T-helper 9 cell (primary cell): Measurements from ENCODE around the gene MYDGF.
"Not testable (repeated sequence)": the region's sequence is repeated elsewhere in the genome, so short reads cannot be mapped to it uniquely, and the experiment has no call there.

ENCODE experiments used
- DNase-seq: peaks from one replicate; pipeline ENCODE4 v3.0.0-alpha.2; 2020
- total RNA-seq, 2 donors: gene quantifications; one replicate each; lab custom pipeline; 2026; lab: John Stamatoyannopoulos, UW

The MYDGF gene
- total RNA-seq: 34.3 to 34.8 reads per million in 2 donors

DNA sequence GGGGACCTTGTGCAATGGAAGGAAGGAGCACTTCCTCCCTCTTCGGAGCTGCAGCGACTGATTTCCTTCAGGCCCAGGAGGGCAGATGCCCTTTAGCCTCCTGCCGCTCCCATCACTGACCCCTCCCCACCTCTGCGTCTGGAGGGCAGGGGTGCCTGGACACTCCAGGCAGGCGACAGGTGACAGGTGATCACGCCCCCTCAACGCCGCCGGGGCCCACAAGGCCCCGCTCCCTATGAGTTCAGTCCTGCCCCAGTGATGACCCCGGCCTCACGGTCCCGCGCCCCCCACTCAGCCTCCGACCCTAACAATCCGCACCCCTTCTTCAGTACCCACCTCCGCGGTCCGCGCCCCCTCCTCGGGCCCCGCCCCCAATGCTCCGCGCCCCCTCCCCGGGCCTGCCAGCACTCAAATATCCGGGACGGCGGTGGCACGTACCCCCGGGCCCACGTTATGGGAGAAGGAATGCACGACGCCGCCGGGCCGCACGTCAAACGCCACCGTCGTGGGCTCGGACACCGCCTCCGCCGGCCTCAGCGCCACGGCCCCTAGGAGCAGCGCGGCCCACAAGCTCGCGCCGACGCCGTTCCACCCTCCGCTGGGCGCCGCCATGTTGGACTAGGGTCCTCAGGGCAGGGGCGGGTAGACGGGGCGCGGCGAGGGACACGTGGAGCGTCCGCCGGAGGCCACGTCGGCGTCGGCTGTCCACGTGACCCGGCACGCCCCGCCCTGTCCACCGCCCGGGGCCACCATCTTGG, at the start of gene MYDGF:
Gene MYDGF (minus strand): TSS at position 620 of the 758 bp plus-strand sequence. CDS start 8 bp downstream, at position 612.
- peak; percentile 93 for DNase-seq

DNA sequence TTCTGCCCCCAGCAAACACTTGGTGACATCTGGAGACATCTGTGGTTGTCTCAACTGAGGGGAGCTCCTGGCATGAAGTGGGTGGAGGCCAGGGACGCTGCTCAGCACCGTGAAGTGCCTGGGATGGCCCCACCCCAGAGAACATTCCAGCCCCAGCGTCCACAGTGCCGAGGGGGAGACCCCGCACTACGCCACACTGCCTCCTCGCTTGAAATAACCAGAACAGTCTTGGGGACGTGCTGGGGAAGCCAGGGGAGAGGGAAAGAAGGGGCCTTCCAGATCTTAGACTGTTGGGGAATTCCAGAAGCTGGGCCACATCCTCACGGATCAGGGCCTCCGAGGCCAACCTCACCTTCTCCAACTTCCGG, 49.3 kb upstream of the MYDGF start:
- no peak for DNase-seq

DNA sequence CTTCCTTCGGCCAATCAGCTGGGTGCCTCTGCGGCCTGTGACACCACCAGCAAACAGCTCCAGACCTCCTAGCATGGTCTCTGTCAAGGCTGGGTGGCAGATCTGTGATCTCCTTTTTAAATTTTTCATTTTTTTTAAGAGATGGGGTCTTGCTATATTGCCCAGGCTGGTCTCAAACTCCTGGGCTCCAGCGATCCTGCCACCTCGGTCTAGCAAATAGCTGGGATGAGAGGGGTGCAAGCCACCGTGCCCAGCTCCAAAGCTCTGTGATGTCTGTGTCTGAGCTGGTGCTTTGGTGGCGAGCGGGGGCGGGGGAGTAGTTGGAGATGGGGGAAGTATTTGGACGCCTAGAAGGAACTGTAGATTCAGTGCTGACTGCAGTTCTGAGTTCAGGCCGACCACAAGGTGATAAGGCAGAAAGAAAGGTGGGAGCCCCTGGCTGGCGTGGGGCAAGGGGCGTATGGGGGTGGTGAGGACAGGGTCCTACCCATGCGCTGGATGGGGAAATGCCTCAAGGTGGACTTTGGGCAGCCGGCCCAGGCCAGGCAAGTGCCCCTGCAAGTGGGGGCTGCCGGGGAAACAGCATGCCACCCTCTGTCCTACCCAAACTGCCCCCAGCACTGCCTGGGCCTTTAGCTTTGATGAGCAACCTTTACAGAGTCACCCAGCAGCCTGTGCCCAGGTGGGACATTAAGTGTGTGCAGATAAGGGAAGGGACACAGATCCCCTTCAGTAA, 48.0 kb upstream of the MYDGF start:
- DNase-seq: no peak

DNA sequence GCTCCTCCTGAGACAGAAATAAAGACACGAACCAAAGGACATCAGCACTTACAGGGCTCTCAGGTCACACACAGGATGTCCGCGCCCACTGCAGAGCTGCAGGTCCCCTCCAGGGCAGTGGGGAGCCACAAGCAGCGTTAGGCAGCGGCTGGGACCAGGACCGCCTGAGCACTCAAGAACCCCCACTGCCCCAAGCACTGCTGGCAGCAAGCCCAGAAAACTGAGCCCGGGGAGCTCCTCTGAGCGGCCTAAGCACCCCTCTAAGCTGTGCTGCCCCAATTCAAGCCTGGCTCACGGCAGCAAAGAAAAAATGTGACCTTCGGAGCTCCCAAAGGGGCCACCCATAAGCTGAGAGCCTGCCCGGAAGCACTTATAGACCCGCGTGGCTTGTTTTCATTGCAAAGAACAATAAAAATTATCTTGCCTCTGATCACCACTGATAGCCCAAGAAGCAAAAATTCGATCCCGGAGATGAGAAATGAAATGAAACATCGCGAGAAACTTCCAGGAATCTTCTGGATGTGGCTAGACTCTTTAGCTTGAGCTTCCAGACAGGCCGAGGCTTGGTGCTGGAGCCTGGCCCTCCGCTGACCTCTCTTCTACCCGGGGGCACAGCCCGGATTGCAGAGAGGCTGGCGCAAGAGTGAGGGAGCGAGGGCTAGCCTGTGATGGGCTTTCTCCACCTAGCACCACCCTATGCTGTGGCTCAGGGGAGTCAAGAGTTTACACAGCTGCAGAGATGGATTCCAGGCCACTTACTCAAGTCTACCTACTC, 47.2 kb upstream of the MYDGF start:
- DNase-seq: no peak

DNA sequence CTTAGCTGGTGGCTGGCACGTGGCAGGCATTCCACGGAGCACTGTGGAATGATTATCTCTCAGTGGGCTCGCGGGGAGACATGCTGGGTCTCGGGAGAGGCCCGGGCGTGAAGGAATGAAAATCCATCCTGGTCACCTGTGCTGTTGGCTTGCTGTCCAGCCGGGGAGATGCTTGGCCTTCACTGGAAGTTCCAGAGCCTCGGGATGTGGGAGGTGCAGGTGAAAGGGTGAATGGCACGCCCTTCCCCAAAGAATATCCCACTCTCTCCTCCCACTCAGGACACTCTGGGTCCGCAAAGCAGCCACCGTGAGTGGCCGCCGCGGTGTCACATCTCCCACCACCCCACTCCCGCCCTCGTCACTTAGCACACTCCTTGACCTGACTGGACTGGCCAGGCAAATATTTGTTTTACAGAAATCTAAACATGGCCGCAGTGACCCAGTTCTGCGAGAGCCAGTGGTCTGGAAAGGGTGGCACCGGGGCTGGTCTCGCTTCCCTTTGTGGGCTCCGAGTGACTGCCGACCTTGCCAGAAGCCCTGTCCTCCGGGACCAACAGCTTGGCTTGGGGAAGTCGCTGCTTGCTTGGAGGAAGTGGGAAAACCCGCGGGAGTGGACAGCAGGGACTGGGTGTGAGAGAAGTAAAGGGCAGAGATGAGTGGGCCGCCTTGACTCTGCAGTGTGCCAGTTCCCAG, 45.5 kb upstream of the MYDGF start:
- no peak for DNase-seq

DNA sequence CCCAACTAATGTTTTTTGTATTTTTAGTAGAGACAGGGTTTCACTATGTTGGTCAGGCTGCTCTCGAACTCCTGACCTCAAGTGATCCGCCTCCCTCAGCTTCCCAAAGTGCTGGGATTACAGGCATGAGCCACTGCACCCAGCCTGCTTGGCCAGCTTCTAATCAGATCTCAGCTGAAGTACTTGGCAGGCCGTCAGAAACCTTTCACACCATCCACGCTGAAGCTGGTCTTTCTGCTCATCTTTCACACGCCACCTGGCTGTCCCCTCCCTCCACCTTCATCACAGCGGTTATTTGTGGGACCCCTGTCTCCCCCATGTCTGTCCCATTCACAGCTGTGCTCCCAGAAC, 45.0 kb upstream of the MYDGF start:
- not testable (repeated sequence) for DNase-seq

DNA sequence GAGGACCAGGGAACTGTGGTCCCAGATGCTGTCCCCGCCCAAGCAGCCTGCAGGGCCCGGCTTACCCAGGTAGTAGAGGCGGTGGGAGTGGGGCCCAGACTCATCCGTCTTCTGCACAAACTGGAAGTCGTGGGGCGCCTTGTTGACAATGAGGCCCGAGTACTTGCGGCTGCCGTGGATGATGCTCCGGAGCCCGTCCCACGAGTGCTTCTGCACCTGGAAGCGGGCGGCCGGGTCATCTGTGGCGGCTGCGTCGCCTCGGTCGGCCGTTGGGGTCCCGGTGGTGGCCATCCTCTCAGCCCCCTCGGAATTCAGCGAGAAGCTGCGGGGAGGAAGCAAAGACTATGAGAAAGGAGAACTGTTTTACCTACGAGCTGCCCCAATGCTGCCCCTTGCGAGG, 43.9 kb upstream of the MYDGF start:
- no peak for DNase-seq

DNA sequence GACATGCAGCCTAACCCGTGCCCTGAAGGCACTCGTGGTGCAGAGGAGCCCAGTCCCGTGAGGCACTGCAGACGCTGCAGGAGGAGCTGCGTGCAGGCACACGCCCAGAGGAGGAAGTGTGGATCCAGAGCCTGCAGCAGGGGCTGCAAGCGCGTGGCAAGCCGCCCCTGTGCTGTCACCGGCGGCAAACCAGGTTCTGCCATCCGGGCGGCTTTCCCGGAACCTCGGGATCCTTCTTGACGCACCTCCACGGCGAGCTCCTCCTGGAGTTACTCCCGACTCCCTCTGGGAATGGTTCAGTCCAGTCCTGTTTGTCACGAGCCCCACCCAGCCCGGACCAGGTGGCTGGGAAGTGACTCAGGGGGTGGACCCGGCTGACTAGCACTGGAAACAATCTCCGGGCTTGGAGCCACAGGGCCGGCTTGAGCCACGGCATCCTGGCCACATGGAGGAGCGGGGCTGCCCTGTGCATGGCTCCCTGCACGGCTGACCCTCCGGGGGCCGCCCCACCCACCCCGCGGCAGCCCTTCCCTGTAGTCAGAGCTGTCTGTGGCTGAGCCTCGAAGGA, 43.3 kb upstream of the MYDGF start:
- no peak for DNase-seq

DNA sequence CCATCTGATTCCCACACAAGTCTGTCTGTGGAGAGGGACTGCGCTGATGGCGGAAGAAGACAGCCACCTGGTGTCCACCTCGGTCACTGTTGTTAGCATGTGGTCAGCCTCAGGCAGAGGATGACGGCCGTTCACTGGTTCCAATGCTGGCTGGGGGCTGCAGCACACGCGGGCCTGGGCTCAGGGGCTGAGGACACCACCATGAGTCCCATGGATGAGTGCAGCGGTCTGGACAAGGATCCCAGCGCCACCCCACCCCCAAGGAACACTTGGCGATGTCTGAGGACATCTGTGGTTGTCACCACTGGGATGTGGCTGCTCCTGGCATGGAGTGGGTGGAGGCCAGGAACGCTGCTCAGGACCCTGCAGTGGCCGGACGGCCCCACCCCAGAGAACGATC, 42.6 kb upstream of the MYDGF start:
- DNase-seq: no peak

DNA sequence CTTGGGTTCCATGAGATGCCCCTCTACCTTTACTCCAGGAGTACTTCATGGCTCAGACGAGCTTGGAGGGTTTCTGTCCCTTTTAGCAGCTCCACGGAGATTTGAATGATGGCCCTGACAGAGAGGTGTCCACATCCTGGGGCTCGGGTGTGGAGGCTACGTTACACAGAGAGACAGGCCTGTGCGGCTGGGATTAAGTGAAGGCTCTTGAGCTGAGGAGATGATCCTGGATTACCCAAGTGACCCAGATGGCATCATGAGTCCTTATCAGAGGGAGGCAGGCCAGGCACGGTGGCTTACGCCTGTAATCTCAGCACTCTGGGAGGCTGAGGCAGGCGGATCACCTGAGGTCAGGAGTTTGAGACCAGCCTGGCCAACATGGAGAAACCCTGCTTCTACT, 41.1 kb upstream of the MYDGF start:
- DNase-seq: no peak

DNA sequence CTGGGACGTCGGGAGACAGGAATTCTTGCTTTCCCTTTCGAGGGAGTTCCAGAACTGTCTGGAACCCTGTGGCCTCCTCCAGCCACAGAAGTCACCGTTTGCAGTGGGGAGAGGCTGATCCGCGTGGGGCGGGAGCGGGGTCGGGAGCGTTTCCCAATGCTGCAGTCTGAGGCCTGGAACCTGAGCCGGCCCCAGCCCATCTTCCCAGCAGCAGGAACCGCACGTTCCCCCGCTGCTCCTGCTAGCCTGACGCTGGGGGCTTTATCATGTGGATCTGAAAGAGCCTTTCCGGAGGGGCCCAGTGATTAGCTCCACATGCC, 40.1 kb upstream of the MYDGF start:
- DNase-seq: no peak

DNA sequence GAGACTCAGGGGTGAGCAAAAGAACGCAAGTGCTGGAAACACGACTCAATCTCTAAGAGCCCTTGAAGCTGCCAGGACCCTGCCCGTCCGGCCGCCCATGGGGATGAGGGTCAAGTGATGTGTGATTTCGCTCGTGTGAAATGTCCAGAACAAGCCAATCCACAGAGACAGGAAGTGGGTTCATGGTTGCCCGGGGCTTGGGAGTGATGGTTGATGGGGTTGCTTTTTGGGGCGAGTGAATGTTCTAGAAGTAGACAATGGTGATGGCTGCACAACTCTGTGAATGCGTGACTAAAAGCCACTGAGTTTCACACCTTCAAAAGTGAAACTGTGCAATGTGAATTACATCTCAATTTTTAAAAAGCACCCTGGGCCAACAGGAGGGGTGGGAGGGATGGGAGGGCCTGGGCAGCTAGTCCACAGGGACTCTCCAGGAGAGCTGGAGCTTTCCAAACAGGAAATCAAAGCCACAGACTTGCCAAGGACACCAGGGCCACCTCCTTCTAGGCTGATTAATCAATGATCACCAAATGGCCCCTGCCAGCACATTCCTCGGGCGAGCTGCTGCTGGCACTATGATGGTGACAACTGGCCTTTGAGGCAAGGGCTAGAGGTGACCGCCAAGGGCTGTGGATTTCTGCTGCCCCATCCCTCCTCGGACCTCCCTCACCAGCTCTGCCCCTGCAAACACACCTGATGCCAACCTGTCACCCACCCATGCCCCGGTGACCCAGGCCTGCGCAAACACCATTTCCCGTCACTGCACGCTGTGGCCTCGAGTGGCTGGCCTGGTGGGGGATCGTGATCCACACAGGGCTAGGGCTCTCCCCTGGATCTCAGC, 39.5 kb upstream of the MYDGF start:
- no peak for DNase-seq

DNA sequence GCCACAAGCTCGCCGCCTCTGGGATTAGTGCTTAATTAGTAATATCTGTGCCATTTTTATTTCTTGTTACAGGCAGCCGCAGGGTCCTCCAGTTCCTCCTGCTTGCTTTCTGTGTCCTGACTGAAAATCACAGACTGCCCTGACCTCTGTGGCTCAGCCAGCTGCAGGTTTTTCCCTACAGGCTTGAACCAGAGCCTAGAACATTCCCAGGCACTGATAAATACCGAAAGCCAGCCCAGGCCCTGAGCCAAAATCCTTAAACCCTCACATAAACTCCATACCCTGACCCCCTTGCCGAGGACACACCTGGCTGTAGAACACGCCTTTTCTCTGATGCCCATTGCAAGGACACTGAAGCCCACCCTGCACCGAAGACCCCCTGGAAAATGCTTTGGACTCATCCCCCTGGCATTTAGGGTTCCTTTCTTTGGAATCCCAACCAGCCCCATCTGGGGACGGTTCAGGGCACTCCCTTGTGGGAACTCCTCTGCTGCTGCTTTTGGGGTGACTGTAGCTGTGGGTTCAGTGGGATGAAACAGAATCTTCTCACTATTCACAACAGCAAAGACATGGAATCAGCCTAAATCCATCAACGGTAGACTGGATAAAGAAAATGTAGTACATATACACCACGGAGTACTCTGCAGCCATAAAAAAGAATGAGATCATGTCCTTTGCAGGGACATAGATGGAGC, 38.0 kb upstream of the MYDGF start:
- DNase-seq: no peak

DNA sequence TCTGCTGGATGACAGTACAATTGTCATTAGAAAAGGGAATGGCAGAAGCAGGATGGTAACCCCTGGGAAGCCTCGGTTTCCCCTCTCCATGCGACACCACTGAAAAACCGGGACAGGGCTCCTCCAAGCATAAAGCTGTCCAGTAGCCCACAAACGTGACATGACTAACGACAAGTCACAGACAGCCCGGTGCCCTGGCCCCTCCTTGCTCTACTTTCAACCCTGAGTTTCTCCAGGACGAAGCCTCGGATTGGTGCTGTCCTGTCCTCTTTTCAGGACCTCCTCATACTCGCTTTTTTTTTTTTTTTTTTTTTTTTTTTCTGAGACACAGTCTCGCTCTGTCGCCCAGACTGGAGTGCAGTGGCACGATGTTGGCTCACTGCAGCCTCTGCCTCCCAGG, 37.2 kb upstream of the MYDGF start:
- DNase-seq: no peak

DNA sequence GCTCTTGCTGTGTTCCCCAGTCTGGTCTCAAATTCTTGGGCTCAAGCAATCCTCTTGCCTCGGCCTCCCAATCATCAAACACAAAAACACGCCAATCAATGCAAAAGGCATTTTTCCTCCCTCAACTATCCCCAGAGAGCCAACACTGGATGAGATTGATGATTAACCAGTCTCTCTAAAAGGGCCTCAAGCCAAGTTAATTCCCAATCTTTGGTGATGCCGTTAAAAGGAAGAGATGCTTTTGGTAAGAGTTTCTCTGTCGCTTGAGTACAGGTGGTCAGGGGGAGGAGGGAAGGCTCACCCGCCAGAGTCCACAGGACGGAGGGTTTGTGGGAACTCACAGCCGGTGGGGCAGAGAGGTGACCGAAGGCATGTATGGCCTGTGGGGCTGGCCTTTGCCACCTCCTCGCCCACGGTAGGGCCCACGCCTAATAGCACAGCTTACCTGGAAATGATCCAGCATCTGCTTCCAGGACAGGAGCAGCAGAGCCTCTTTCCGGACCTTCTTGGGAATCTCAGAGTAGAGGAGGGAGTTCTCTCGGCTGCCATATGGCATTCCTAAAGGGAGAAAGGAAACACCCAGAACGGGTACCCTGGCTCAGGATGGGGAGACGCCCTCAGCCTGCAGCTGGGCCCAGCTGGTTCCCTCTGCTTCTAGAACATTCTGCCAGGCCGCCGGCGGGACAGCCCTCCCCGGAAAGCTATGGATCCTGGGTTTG, 35.4 kb upstream of the MYDGF start:
- DNase-seq: no peak

DNA sequence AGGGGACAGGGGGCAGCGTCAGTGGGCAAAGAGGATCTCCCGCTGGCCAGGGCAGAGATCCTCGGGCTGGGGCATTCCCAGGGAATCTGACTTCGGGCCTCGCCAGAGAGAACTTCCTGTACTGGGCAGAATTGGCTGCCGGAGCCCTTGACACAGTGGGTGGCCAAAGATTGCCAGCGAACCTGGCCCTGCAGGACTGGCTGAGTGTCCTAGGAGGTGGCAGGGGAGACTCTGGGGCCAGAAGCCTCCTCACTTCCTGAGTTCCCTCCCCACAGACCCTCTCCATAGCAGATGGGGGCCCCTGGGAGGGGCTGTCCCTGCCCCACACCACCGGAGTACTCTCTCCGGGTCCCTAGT, 34.2 kb upstream of the MYDGF start:
- DNase-seq: no peak

DNA sequence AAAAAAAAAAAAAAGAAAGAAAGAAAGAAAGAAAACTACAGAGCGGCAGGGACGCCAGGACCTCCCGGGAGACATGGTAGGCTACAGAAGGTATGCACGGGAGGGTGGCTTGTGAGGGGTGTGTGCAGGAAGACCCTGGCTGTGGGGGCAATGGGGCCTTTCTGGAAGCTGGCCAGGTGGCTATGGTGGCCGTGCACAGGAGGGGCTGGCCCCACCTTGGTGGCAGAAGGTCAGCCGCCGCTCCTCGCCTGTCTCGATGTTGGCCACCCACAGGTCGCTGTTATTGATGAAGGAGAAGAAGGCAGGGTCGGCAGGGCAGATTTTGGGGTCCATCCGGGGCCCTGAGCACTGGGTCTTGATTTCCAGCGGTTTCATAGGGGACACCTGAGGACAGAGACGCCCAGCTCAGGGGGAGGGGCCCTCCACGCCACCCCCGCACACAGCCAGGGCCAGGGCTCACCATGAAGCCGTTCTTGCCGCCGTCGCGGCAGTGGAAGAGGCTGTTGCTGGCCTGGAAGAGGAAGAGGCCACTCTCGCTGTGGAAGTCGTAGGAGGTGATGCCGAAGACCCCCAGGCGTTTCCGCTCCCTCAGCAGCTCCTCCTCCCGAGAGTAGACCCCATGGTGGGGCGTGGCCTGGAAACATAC, 33.7 kb upstream of the MYDGF start:
- DNase-seq: no peak

DNA sequence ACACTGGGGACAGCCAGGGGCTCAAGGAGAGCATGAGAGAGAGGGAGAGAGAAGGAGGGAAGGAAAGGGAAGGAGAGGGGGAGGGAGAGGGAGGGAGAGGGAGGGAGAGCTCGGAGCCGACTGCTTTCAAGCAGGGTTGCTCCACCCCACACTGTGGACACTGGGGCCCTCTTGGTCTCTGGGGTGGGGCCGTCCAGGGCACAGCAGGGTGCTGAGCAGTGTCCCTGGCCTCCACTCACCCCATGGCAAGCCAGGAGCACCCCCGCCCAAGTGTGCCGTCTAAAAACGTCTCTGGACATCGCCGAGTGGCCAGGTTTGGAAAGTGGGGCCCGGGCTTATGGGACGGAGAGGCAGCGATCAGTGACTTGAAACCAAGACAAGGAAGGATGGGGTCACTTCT, 32.6 kb upstream of the MYDGF start:
- no peak for DNase-seq

DNA sequence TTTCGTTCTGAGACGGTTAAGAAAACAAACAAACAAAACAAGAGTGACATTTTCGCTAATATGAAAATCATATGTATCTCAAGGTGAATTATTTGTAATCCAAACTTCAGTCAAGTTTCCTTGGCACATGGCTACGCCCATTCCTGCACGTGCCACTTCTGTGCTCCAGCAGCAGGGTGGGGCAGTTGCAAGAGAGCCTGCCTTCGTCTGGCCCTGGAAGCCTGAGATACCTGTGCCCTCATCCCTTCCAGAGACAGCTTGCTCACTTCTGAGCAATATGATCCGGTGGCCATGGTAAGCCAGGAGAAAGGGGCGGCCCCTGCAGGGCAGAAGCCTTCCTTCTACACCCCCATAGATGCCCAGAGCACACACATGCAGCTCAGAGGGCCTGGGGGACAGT, 31.4 kb upstream of the MYDGF start:
- no peak for DNase-seq

DNA sequence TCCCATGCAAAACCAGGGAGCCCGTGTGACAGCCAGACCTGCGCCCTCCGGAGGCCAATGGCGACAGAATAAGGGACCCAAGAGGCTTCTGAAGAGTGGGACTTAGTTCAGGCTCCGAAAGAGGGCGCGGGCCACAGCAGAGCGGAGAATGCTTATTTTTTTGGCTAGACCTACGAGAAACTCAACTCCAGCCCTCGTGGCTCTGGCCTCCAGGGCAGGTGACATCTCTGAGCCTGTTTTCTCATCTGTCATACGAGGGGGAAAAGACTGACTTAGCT, 30.5 kb upstream of the MYDGF start:
- DNase-seq: no peak
